Osteocyte (in vitro differentiated cells): ENCODE measurements around the gene MEGF11. TPM values are rescaled to one million over a fixed set of nuclear protein-coding genes. Genes with fewer than 3 reads are reported as not detected.
A peak's percentile ranks its signal among the peaks of the same experiment; 100 is the strongest.

Experiments used
- DNase-seq: peaks from one replicate; pipeline ENCODE4 v3.0.0; 2021; ENCODE audit warnings: mixed read lengths; ENCODE audit not compliant: unreplicated experiment; ENCODE audit errors: extremely low spot score
- H3K27ac Mint-ChIP-seq: one replicate; pipeline ENCODE4 v1.8.0; 2021; ENCODE audit warnings: mild to moderate bottlenecking, mixed read lengths; ENCODE audit not compliant: unreplicated experiment
- H3K27me3 Mint-ChIP-seq: one replicate; pipeline ENCODE4 v1.8.0; 2021; ENCODE audit warnings: mixed read lengths; ENCODE audit not compliant: unreplicated experiment
- H3K36me3 Mint-ChIP-seq: one replicate; pipeline ENCODE4 v1.8.0; 2021; ENCODE audit warnings: mixed read lengths; ENCODE audit not compliant: unreplicated experiment
- H3K4me1 Mint-ChIP-seq: one replicate; pipeline ENCODE4 v1.8.0; 2021; ENCODE audit warnings: mixed read lengths; ENCODE audit not compliant: unreplicated experiment
- H3K4me3 Mint-ChIP-seq: one replicate; pipeline ENCODE4 v1.8.0; 2021; ENCODE audit warnings: mild to moderate bottlenecking, moderate library complexity, mixed read lengths; ENCODE audit not compliant: unreplicated experiment
- H3K9me3 Mint-ChIP-seq: one replicate; pipeline ENCODE4 v1.8.0; 2021; ENCODE audit warnings: mixed read lengths; ENCODE audit not compliant: unreplicated experiment
- total RNA-seq: library from RNA; stranded (reverse); gene quantifications from 2 replicates; pipeline ENCODE4 v1.2.1, GENCODE V29; 2021
- TF ChIP-seq, protein P1 (sequence below): fragments of 200-600 bp; sonication (generic); IDR thresholded peaks from 2 replicates; pipeline ENCODE4 v1.5.0; 2021; ENCODE audit warnings: antibody characterized with exemption, mild to moderate bottlenecking, moderate library complexity

The MEGF11 gene
- total RNA-seq, 1 donor from 2014 or later, result not detected

DNA sequence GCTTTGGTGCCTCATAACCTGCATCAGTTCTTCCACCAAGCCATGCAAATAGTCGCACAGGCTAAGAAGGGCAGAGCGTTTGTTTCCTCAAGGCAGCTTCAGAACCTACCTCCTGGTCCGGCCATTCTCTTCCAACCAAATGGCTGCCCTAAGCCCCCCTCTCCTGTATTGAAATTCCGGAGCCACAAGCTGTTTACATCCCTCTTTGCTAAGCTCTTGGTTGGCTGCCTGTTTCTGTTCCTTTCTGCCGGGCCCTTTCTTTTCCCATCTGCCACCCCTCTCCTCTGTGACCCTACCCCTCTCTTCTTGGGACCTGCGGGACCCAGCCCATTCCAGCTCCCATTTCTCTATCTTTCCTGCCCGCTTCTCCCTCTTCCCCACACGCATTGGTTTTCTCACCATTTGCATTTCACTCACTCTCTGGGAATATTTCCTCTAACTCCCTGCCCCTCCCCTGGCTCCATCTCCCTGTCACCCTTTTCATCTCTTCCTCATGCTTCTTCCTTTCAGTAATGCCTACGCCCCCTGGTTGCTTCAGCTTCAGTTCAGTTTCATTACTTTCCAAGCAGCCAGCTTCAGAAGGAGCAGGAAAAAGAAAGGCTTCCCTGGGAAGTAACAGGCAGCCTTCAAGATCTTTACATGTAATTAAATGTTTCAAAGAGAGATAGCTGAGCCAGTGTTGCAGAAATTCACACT, 270.8 kb downstream of the MEGF11 start:
- Mint-ChIP-seq H3K36me3 (no peaks in the 10 kb centered on the region), H3K4me3 (no peak overlapping the region)
- TF ChIP-seq, protein P1, sequence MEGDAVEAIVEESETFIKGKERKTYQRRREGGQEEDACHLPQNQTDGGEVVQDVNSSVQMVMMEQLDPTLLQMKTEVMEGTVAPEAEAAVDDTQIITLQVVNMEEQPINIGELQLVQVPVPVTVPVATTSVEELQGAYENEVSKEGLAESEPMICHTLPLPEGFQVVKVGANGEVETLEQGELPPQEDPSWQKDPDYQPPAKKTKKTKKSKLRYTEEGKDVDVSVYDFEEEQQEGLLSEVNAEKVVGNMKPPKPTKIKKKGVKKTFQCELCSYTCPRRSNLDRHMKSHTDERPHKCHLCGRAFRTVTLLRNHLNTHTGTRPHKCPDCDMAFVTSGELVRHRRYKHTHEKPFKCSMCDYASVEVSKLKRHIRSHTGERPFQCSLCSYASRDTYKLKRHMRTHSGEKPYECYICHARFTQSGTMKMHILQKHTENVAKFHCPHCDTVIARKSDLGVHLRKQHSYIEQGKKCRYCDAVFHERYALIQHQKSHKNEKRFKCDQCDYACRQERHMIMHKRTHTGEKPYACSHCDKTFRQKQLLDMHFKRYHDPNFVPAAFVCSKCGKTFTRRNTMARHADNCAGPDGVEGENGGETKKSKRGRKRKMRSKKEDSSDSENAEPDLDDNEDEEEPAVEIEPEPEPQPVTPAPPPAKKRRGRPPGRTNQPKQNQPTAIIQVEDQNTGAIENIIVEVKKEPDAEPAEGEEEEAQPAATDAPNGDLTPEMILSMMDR, result no peak

DNA sequence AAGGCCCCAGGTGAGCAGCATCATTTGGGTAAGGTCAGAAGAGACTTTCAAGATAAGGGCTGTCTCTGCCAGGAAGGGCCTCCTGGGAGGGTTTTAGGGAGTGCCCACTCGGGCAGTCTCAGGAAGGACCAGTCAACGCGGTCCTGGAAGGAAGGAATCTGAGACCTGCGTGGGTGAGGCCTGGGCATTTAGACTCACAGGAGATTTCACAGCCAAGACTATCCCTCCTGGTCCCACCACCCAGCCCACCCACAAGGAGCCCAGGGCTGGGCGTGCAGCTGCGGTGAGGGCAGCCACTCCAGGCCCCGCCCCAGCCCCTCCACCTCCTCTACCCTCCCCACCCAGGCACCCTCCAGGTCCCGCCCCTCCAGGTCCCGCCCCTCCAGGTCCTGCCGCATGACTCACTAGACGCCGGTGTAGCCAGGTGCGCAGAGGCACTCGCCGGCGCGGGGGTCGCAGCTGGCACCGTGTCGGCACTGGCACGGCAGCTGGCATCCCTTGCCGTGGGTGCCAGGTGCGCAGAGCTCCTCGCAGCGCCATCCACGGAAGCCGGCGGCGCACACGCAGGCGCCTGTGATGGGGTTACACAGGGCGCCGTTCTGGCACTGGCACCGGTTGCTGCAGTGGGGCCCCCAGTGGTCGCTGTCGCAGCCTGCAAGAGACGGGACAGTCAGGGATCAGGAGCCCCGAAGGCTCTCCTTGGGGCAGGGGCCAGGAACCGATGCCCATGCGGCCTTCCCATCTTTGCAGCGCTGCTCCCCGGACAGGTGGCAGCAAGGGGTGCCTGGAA, 271.5 kb downstream of the MEGF11 start:
- H3K4me3 Mint-ChIP-seq, result no peak overlapping the region
- no peaks in the 10 kb centered on the region for H3K36me3 Mint-ChIP-seq
- H3K4me1 Mint-ChIP-seq, result peaks cover 4% of the 10 kb centered on the region
- TF ChIP-seq, protein P1, result peak; percentile 13
- H3K27me3 Mint-ChIP-seq, result peaks cover 65% of the 10 kb centered on the region
- DNase-seq, result no peak
- no peak overlapping the region for H3K27ac Mint-ChIP-seq
- no peaks in the 10 kb centered on the region for H3K9me3 Mint-ChIP-seq

More for the DNA sequence above, 270.8 kb downstream of the MEGF11 start:
- no peak overlapping the region for H3K27ac Mint-ChIP-seq
- peaks cover 4% of the 10 kb centered on the region for H3K4me1 Mint-ChIP-seq
- H3K9me3 Mint-ChIP-seq, result no peaks in the 10 kb centered on the region
- no peak for DNase-seq
- H3K27me3 Mint-ChIP-seq, result peaks cover 61% of the 10 kb centered on the region

DNA sequence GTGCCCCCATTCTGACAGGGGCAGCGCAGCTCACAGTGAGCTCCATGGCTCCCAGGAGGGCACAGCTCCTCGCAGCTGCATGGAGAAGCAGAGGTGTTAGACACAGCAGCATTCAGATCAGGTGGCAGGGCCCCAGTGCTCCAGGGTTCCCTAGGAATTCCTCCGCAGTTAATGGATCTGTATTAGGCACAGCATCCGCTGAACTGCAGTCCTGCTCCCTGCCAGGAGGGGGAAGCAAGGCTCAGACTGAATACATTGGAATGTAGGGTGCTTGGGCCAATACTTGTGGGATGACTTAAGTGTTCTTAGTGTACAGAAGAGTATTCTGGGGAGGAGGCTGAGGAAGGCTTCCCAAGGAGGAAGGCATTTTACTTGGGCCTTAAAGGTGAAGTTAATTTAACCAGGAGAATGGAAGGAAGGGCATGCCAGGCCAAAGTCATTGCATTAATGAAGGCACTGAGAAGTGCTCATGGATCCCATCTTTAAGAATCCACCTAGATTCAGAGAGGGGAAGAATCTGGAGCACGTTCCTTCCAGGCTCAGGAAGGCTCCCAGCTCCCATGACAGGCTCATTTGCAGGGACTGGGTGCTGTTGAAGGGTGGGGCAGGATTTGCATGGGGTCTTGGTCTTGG, 272.6 kb downstream of the MEGF11 start:
- Mint-ChIP-seq H3K4me1 (peaks cover 4% of the 10 kb centered on the region), H3K36me3 (no peaks in the 10 kb centered on the region), H3K9me3 (no peaks in the 10 kb centered on the region), H3K27ac (no peak overlapping the region), H3K27me3 (peaks cover 54% of the 10 kb centered on the region), H3K4me3 (no peak overlapping the region)
- TF ChIP-seq, protein P1, result peak; percentile 71
- no peak for DNase-seq

DNA sequence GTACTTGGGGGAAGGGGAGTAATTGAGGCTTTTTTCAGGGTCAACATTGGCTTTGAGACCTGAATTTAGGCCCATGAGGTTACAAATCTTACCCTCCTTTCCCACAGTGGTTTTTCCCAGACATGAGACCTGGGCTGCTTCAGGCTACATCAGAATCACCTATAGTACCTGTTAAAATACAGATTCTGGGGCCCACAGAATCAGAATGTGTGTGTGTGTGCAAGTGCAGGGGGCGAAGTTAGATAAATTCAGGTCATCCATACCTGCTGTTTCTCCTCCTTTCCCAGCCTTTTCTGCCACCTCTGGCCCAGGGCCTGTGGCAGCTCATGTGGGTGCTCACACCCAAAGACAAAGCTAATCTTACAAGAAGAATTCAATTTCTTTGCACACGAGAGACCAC, 273.7 kb downstream of the MEGF11 start:
- Mint-ChIP-seq H3K4me3 (no peak overlapping the region), H3K27ac (no peak overlapping the region), H3K27me3 (peaks cover 49% of the 10 kb centered on the region), H3K36me3 (no peaks in the 10 kb centered on the region), H3K9me3 (no peaks in the 10 kb centered on the region), H3K4me1 (peaks cover 4% of the 10 kb centered on the region)
- no peak for DNase-seq
- TF ChIP-seq, protein P1, result no peak

DNA sequence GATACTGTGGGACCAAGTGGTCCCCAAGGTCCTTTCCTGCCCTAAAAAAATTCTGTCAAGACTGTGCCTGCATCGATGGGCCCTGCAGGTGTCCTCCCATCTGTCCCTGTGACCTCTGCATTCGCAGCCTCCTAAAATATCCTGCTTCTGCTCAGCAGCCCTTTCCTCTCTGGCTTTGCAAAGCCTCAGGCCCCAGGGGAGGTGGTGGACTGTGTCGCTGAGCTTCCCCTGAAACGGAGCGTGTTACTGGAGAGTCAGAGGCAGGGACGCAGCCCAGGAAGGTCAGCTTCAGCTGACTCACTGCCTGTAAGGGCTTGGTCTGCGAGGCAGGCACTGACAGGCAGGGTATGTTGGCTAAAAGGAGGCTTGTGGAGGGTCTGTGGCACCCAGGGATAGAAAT, 274.2 kb downstream of the MEGF11 start:
- peaks cover 48% of the 10 kb centered on the region for H3K27me3 Mint-ChIP-seq
- no peaks in the 10 kb centered on the region for H3K36me3 Mint-ChIP-seq
- DNase-seq, result no peak
- no peak overlapping the region for H3K4me3 Mint-ChIP-seq
- H3K4me1 Mint-ChIP-seq, result peaks cover 4% of the 10 kb centered on the region
- H3K9me3 Mint-ChIP-seq, result no peaks in the 10 kb centered on the region
- TF ChIP-seq, protein P1, result no peak
- no peak overlapping the region for H3K27ac Mint-ChIP-seq
